T-helper 2 cell treated with Interferon-gamma antibody and Interleukin-4, amounts not matched to agents 5 μg/mL and 100 μg/mL, for 36 hours (primary cell): ENCODE results near the gene GRID2.

Experiments
- DNase-seq: peaks from one replicate; pipeline ENCODE4 v3.0.0; 2021; ENCODE audit warnings: low spot score
- H3K27ac Mint-ChIP-seq: one replicate; pipeline ENCODE4 v1.8.0; 2021; ENCODE audit warnings: mild to moderate bottlenecking, mixed read lengths
- H3K27me3 Mint-ChIP-seq: one replicate; pipeline ENCODE4 v1.8.0; 2021; ENCODE audit warnings: low read depth, mixed read lengths
- H3K36me3 Mint-ChIP-seq: one replicate; pipeline ENCODE4 v1.8.0; 2021; ENCODE audit warnings: low read depth, mixed read lengths
- H3K4me1 Mint-ChIP-seq: one replicate; pipeline ENCODE4 v1.8.0; 2021; ENCODE audit warnings: low read depth, mixed read lengths
- H3K4me3 Mint-ChIP-seq: one replicate; pipeline ENCODE4 v1.8.0; 2022; ENCODE audit warnings: mild to moderate bottlenecking, moderate library complexity, mixed read lengths
- H3K9me3 Mint-ChIP-seq: one replicate; pipeline ENCODE4 v1.8.0; 2021; ENCODE audit warnings: mixed read lengths

GRID2 gene

GRCh38 chr4:93184053-93184452 lies 880.3 kb downstream of the GRID2 start:
- Mint-ChIP-seq H3K9me3 (peaks cover 9% of the 10 kb centered on the region), H3K4me3 (no peak overlapping the region), H3K27ac (no peak overlapping the region), H3K36me3 (no peaks in the 10 kb centered on the region), H3K27me3 (no peaks in the 10 kb centered on the region), H3K4me1 (no peaks in the 10 kb centered on the region)
- DNase-seq: no peak

- Mint-ChIP-seq H3K4me1 (no peaks in the 10 kb centered on the region), H3K27ac (no peak overlapping the region), H3K4me3 (no peak overlapping the region), H3K9me3 (peaks cover 13% of the 10 kb centered on the region), H3K27me3 (no peaks in the 10 kb centered on the region), H3K36me3 (no peaks in the 10 kb centered on the region)
- DNase-seq: no peak
Measured at GRCh38 chr4:93186846-93187245, 883.1 kb downstream of the GRID2 start.

- no peaks in the 10 kb centered on the region for H3K27me3 Mint-ChIP-seq
- peaks cover 17% of the 10 kb centered on the region for H3K9me3 Mint-ChIP-seq
- H3K36me3 Mint-ChIP-seq: no peaks in the 10 kb centered on the region
- no peak for DNase-seq
- H3K4me1 Mint-ChIP-seq: no peaks in the 10 kb centered on the region
- H3K27ac Mint-ChIP-seq: no peak overlapping the region
- H3K4me3 Mint-ChIP-seq: no peak overlapping the region
Measured at GRCh38 chr4:93187466-93187865, 883.7 kb downstream of the GRID2 start.

GRCh38 chr4:93187892-93188291 lies 884.1 kb downstream of the GRID2 start:
- no peaks in the 10 kb centered on the region for H3K36me3 Mint-ChIP-seq
- H3K27me3 Mint-ChIP-seq: no peaks in the 10 kb centered on the region
- H3K27ac Mint-ChIP-seq: no peak overlapping the region
- H3K9me3 Mint-ChIP-seq: peaks cover 17% of the 10 kb centered on the region
- no peak for DNase-seq
- no peak overlapping the region for H3K4me3 Mint-ChIP-seq
- no peaks in the 10 kb centered on the region for H3K4me1 Mint-ChIP-seq

GRCh38 chr4:93199492-93199891 lies 895.7 kb downstream of the GRID2 start:
- no peak overlapping the region for H3K27ac Mint-ChIP-seq
- DNase-seq: no peak
- no peaks in the 10 kb centered on the region for H3K36me3 Mint-ChIP-seq
- no peaks in the 10 kb centered on the region for H3K4me1 Mint-ChIP-seq
- no peaks in the 10 kb centered on the region for H3K9me3 Mint-ChIP-seq
- H3K4me3 Mint-ChIP-seq: no peak overlapping the region
- no peaks in the 10 kb centered on the region for H3K27me3 Mint-ChIP-seq

GRCh38 chr4:93201471-93202096 lies 897.8 kb downstream of the GRID2 start:
- H3K36me3 Mint-ChIP-seq: no peaks in the 10 kb centered on the region
- H3K9me3 Mint-ChIP-seq: no peaks in the 10 kb centered on the region
- H3K27me3 Mint-ChIP-seq: no peaks in the 10 kb centered on the region
- H3K27ac Mint-ChIP-seq: no peak overlapping the region
- H3K4me3 Mint-ChIP-seq: no peak overlapping the region
- no peaks in the 10 kb centered on the region for H3K4me1 Mint-ChIP-seq
- no peak for DNase-seq

GRCh38 chr4:93203708-93204107 lies 899.9 kb downstream of the GRID2 start:
- Mint-ChIP-seq H3K4me3 (no peak overlapping the region), H3K27me3 (no peaks in the 10 kb centered on the region), H3K27ac (no peak overlapping the region), H3K36me3 (no peaks in the 10 kb centered on the region), H3K9me3 (no peaks in the 10 kb centered on the region), H3K4me1 (no peaks in the 10 kb centered on the region)
- no peak for DNase-seq

GRCh38 chr4:93212250-93212649 lies 908.5 kb downstream of the GRID2 start:
- no peaks in the 10 kb centered on the region for H3K27me3 Mint-ChIP-seq
- no peak overlapping the region for H3K4me3 Mint-ChIP-seq
- H3K27ac Mint-ChIP-seq: no peak overlapping the region
- DNase-seq: no peak
- H3K36me3 Mint-ChIP-seq: no peaks in the 10 kb centered on the region
- peaks cover 3% of the 10 kb centered on the region for H3K9me3 Mint-ChIP-seq
- H3K4me1 Mint-ChIP-seq: no peaks in the 10 kb centered on the region

GRCh38 chr4:93216646-93217045 lies 912.9 kb downstream of the GRID2 start:
- no peak overlapping the region for H3K4me3 Mint-ChIP-seq
- no peaks in the 10 kb centered on the region for H3K36me3 Mint-ChIP-seq
- peaks cover 3% of the 10 kb centered on the region for H3K9me3 Mint-ChIP-seq
- H3K4me1 Mint-ChIP-seq: no peaks in the 10 kb centered on the region
- no peak for DNase-seq
- no peak overlapping the region for H3K27ac Mint-ChIP-seq
- H3K27me3 Mint-ChIP-seq: no peaks in the 10 kb centered on the region

GRCh38 chr4:93217431-93217830 lies 913.7 kb downstream of the GRID2 start:
- Mint-ChIP-seq H3K27me3 (no peaks in the 10 kb centered on the region), H3K27ac (no peak overlapping the region), H3K4me3 (no peak overlapping the region), H3K36me3 (no peaks in the 10 kb centered on the region), H3K4me1 (no peaks in the 10 kb centered on the region), H3K9me3 (peaks cover under 1% of the 10 kb centered on the region)
- no peak for DNase-seq

- H3K36me3 Mint-ChIP-seq: no peaks in the 10 kb centered on the region
- H3K9me3 Mint-ChIP-seq: peaks cover 11% of the 10 kb centered on the region
- H3K4me3 Mint-ChIP-seq: no peak overlapping the region
- H3K27ac Mint-ChIP-seq: no peak overlapping the region
- no peak for DNase-seq
- H3K4me1 Mint-ChIP-seq: no peaks in the 10 kb centered on the region
- no peaks in the 10 kb centered on the region for H3K27me3 Mint-ChIP-seq
Measured at GRCh38 chr4:93221771-93222170, 918.0 kb downstream of the GRID2 start.

- no peak for DNase-seq
- no peaks in the 10 kb centered on the region for H3K36me3 Mint-ChIP-seq
- no peak overlapping the region for H3K27ac Mint-ChIP-seq
- H3K4me3 Mint-ChIP-seq: no peak overlapping the region
- H3K9me3 Mint-ChIP-seq: peaks cover 9% of the 10 kb centered on the region
- H3K27me3 Mint-ChIP-seq: no peaks in the 10 kb centered on the region
- no peaks in the 10 kb centered on the region for H3K4me1 Mint-ChIP-seq
Measured at GRCh38 chr4:93228021-93228420, 924.3 kb downstream of the GRID2 start.

- DNase-seq: no peak
- H3K27ac Mint-ChIP-seq: no peak overlapping the region
- H3K4me1 Mint-ChIP-seq: no peaks in the 10 kb centered on the region
- no peak overlapping the region for H3K4me3 Mint-ChIP-seq
- H3K9me3 Mint-ChIP-seq: peaks cover 4% of the 10 kb centered on the region
- H3K27me3 Mint-ChIP-seq: no peaks in the 10 kb centered on the region
- H3K36me3 Mint-ChIP-seq: no peaks in the 10 kb centered on the region
Measured at GRCh38 chr4:93232883-93233282, 929.1 kb downstream of the GRID2 start.

GRCh38 chr4:93237521-93237920 lies 933.8 kb downstream of the GRID2 start:
- Mint-ChIP-seq H3K4me3 (no peak overlapping the region), H3K27me3 (no peaks in the 10 kb centered on the region), H3K36me3 (no peaks in the 10 kb centered on the region), H3K4me1 (no peaks in the 10 kb centered on the region), H3K27ac (no peak overlapping the region), H3K9me3 (peaks cover 4% of the 10 kb centered on the region)
- DNase-seq: no peak

- Mint-ChIP-seq H3K4me1 (no peaks in the 10 kb centered on the region), H3K36me3 (no peaks in the 10 kb centered on the region), H3K4me3 (no peak overlapping the region), H3K27me3 (no peaks in the 10 kb centered on the region), H3K9me3 (no peaks in the 10 kb centered on the region), H3K27ac (no peak overlapping the region)
- no peak for DNase-seq
Measured at GRCh38 chr4:93243262-93243661, 939.5 kb downstream of the GRID2 start.
